ENCODE data around the gene ITGB6.

GRCh38 chr2:160126756-160127155 lies 73.3 kb downstream of the ITGB6 start:
- TF ChIP-seq POLR2A (IDR thresholded peaks at IDR 0.05) (no peak), POLR2AphosphoS5 (IDR thresholded peaks at IDR 0.05) (no peak)
- TF ChIP-seq, protein P1, sequence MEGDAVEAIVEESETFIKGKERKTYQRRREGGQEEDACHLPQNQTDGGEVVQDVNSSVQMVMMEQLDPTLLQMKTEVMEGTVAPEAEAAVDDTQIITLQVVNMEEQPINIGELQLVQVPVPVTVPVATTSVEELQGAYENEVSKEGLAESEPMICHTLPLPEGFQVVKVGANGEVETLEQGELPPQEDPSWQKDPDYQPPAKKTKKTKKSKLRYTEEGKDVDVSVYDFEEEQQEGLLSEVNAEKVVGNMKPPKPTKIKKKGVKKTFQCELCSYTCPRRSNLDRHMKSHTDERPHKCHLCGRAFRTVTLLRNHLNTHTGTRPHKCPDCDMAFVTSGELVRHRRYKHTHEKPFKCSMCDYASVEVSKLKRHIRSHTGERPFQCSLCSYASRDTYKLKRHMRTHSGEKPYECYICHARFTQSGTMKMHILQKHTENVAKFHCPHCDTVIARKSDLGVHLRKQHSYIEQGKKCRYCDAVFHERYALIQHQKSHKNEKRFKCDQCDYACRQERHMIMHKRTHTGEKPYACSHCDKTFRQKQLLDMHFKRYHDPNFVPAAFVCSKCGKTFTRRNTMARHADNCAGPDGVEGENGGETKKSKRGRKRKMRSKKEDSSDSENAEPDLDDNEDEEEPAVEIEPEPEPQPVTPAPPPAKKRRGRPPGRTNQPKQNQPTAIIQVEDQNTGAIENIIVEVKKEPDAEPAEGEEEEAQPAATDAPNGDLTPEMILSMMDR (IDR thresholded peaks at IDR 0.05) = no peak
